ENCODE data around the gene PTBP2.
"Not testable (repeated sequence)": the region's sequence is repeated elsewhere in the genome, so short reads cannot be mapped to it uniquely, and the experiment has no call there.

The PTBP2 gene

GRCh38 chr1:96741335-96741734 lies 19.8 kb downstream of the PTBP2 start:
- no peak for DNase-seq

- DNase-seq = no peak
These were observed 25.1 kb downstream of the PTBP2 start for GRCh38 chr1:96746440-96747420.

- no peak for DNase-seq
These were observed 26.0 kb downstream of the PTBP2 start for GRCh38 chr1:96747565-96747964.

- no peak for DNase-seq
These were observed 26.5 kb downstream of the PTBP2 start for GRCh38 chr1:96748078-96748477.

- no peak for DNase-seq
These were observed 28.0 kb downstream of the PTBP2 start for GRCh38 chr1:96749618-96750017.

GRCh38 chr1:96752394-96752793 lies 30.8 kb downstream of the PTBP2 start:
- no peak for DNase-seq

GRCh38 chr1:96756789-96757188 lies 35.2 kb downstream of the PTBP2 start:
- DNase-seq = no peak

- DNase-seq = not testable (repeated sequence)
These were observed 41.0 kb downstream of the PTBP2 start for GRCh38 chr1:96762586-96762985.

- no peak for DNase-seq
These were observed 41.9 kb downstream of the PTBP2 start for GRCh38 chr1:96763514-96763913.

- no peak for DNase-seq
These were observed 42.9 kb downstream of the PTBP2 start for GRCh38 chr1:96764469-96764868.

- no peak for DNase-seq
These were observed 50.3 kb downstream of the PTBP2 start for GRCh38 chr1:96771847-96772246.

- no peak for DNase-seq
These were observed 50.8 kb downstream of the PTBP2 start for GRCh38 chr1:96772349-96772748.

- DNase-seq = no peak
These were observed 51.4 kb downstream of the PTBP2 start for GRCh38 chr1:96772972-96773371.

- no peak for DNase-seq
These were observed 60.6 kb downstream of the PTBP2 start for GRCh38 chr1:96782206-96782605.

- DNase-seq = no peak
These were observed 61.3 kb downstream of the PTBP2 start for GRCh38 chr1:96782856-96783255.

GRCh38 chr1:96790599-96790998 lies 69.0 kb downstream of the PTBP2 start:
- DNase-seq = no peak

GRCh38 chr1:96792220-96792619 lies 70.6 kb downstream of the PTBP2 start:
- no peak for DNase-seq

GRCh38 chr1:96801696-96802095 lies 80.1 kb downstream of the PTBP2 start:
- DNase-seq = not testable (repeated sequence)

- DNase-seq = no peak
These were observed 83.1 kb downstream of the PTBP2 start for GRCh38 chr1:96804648-96805047.

- peak; percentile 89 for DNase-seq
These were observed 86.6 kb downstream of the PTBP2 start for GRCh38 chr1:96808191-96808590.

GRCh38 chr1:96815914-96816313 lies 94.3 kb downstream of the PTBP2 start:
- peak; percentile 31 for DNase-seq

- no peak for DNase-seq
These were observed 98.5 kb downstream of the PTBP2 start for GRCh38 chr1:96820107-96820506.

GRCh38 chr1:96820671-96821070 lies 99.1 kb downstream of the PTBP2 start:
- DNase-seq = no peak

GRCh38 chr1:96825231-96825630 lies 103.6 kb downstream of the PTBP2 start:
- no peak for DNase-seq
